ENCODE results near the gene DAB1. TPM values are rescaled to one million over a fixed set of nuclear protein-coding genes. Genes with fewer than 3 reads are reported as not detected.

Gene DAB1
- total and polyA plus RNA-seq, 10 of the 15 experiments (the other 5 are each of a cell fraction or from before 2014, with no cell fraction given) = 0.02 to 0.10 (median 0.03) TPM; not detected in 5

DNA sequence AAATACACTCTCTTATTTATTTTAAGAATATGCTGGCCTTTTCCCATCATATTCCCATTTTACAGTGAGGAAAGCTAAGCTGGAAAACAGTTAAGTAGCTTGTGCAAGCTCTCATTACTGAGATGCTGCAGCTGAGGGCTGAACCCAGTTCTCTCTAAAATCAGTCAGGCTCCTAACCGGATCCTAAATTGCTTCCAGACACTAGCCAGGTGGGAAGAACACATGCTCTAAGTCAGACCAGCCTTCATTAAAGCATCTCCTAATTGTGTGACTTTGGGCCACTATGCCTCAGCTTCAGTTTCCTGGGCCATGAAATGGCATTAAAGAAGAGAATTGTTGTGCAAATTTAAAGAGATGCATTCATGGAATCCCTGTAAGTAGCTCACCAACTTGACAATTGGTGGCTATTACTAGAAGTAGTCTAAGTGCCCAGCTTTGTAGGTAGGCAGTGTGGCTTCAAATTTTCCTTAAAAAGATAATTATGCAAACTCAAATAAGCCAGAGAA is 228.4 kb downstream of the DAB1 start:
- H3K4me2 ChIP-seq (ENCODE audit: control insufficient read depth, insufficient read depth) = no peak overlapping the region
- ChIA-PET SMC1A (ENCODE audit: uncharacterized antibody, unreplicated experiment) (no interaction called here), POLR2A (no interaction called here), CTCF (no interaction called here), RAD21 (ENCODE audit: unreplicated experiment) (no interaction called here)
- H2AFZ ChIP-seq (ENCODE audit: control insufficient read depth, low read depth, low read length) = no peak overlapping the region
- H3K79me2 ChIP-seq (ENCODE audit: control insufficient read depth, insufficient read depth, low read length) = no peaks in the 10 kb centered on the region
- TF ChIP-seq, protein P1, sequence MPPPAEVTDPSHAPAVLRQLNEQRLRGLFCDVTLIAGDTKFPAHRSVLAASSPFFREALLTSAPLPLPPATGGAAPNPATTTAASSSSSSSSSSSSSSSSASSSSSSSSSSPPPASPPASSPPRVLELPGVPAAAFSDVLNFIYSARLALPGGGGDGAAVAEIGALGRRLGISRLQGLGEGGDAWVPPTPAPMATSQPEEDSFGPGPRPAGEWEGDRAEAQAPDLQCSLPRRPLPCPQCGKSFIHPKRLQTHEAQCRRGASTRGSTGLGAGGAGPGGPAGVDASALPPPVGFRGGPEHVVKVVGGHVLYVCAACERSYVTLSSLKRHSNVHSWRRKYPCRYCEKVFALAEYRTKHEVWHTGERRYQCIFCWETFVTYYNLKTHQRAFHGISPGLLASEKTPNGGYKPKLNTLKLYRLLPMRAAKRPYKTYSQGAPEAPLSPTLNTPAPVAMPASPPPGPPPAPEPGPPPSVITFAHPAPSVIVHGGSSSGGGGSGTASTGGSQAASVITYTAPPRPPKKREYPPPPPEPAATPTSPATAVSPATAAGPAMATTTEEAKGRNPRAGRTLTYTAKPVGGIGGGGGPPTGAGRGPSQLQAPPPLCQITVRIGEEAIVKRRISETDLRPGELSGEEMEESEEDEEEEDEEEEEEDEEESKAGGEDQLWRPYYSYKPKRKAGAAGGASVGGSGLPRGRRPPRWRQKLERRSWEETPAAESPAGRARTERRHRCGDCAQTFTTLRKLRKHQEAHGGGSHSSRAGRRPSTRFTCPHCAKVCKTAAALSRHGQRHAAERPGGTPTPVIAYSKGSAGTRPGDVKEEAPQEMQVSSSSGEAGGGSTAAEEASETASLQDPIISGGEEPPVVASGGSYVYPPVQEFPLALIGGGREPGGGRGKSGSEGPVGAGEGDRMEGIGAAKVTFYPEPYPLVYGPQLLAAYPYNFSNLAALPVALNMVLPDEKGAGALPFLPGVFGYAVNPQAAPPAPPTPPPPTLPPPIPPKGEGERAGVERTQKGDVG (CRISPR knock-in tag; IDR thresholded peaks at IDR 0.05) = no peak
- TF ChIP-seq DPF2 (IDR thresholded peaks at IDR 0.05) = no peak
- BruUV-seq (replicated peaks) = no TSS peak
- H3K4me3 ChIP-seq = no peak overlapping the region
- WGBS (ENCODE audit: insufficient coverage, insufficient replicate concordance, low lambda C conversion rate, missing lambda C conversion rate) = 53% methylated on average over 1 of the region's 1 CpG
- H4K20me1 ChIP-seq (ENCODE audit: control insufficient read depth, insufficient read depth) = no peaks in the 10 kb centered on the region
- no peaks in the 10 kb centered on the region for H3K36me3 ChIP-seq (ENCODE audit: control insufficient read depth in 2 of 2, insufficient read depth in 2 of 2, low read length in 1 of 2)
- ATAC-seq (no peak), FAIRE-seq (no peak), DNase-seq (ENCODE audit: low read depth, low spot score) (no peak)
- intact Hi-C loops (cut with micrococcal nuclease; ENCODE audit: unreplicated experiment) = no loop called here
- H3K27ac ChIP-seq (ENCODE audit: control insufficient read depth, insufficient read depth) = no peak overlapping the region
- no peak overlapping the region for H3K9ac ChIP-seq (ENCODE audit: control insufficient read depth, insufficient read depth, low read length)
- H3K4me1 ChIP-seq (ENCODE audit: control insufficient read depth, insufficient read depth, low read length) = no peaks in the 10 kb centered on the region
- no peaks in the 10 kb centered on the region for H3K27me3 ChIP-seq (replicated peaks in 1 of 2; ENCODE audit: control insufficient read depth in 2 of 2, insufficient read depth in 2 of 2, low read length in 1 of 2)
- H3K9me3 ChIP-seq (replicated peaks; ENCODE audit: control insufficient read depth, insufficient read depth, low read length) = no peaks in the 10 kb centered on the region
- in situ Hi-C loops (cut with MboI) = no loop called here

DNA sequence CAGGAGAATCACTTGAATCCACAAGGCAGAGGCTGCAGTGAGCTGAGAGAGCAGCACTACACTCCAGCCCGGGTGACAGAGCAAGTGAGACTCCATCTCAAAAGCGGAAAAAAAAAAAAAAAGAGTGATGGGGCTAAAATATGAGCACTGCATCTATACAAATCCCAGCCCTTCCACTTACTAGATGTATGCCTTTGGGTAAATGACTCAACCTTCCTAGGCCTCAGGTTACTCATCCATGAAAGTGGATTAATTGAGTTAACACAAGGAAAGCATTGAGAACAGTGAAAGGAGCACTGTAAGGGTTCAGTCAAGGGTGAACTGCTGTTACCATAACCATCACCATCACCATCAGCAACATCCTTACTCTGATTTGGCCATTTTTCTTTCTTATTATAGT is 231.6 kb downstream of the DAB1 start:
- DNase-seq (ENCODE audit: low read depth, low spot score) (no peak), ATAC-seq (no peak), FAIRE-seq (no peak)
- no peak overlapping the region for H3K9ac ChIP-seq (ENCODE audit: control insufficient read depth, insufficient read depth, low read length)
- ChIA-PET SMC1A (ENCODE audit: uncharacterized antibody, unreplicated experiment) (no interaction called here), POLR2A (no interaction called here), RAD21 (ENCODE audit: unreplicated experiment) (no interaction called here), CTCF (no interaction called here)
- in situ Hi-C loops (cut with MboI) (no loop called here), intact Hi-C loops (cut with micrococcal nuclease; ENCODE audit: unreplicated experiment) (no loop called here)
- no peak overlapping the region for H3K27ac ChIP-seq (ENCODE audit: control insufficient read depth, insufficient read depth)
- 14% methylated on average over 1 of the region's 2 CpGs for WGBS (ENCODE audit: insufficient coverage, insufficient replicate concordance, low lambda C conversion rate, missing lambda C conversion rate)
- H4K20me1 ChIP-seq (ENCODE audit: control insufficient read depth, insufficient read depth) = no peaks in the 10 kb centered on the region
- no peaks in the 10 kb centered on the region for H3K79me2 ChIP-seq (ENCODE audit: control insufficient read depth, insufficient read depth, low read length)
- H2AFZ ChIP-seq (ENCODE audit: control insufficient read depth, low read depth, low read length) = no peak overlapping the region
- H3K36me3 ChIP-seq (ENCODE audit: control insufficient read depth in 2 of 2, insufficient read depth in 2 of 2, low read length in 1 of 2) = no peaks in the 10 kb centered on the region
- H3K9me3 ChIP-seq (replicated peaks; ENCODE audit: control insufficient read depth, insufficient read depth, low read length) = no peaks in the 10 kb centered on the region
- no peaks in the 10 kb centered on the region for H3K27me3 ChIP-seq (replicated peaks in 1 of 2; ENCODE audit: control insufficient read depth in 2 of 2, insufficient read depth in 2 of 2, low read length in 1 of 2)
- no peaks in the 10 kb centered on the region for H3K4me1 ChIP-seq (ENCODE audit: control insufficient read depth, insufficient read depth, low read length)
- H3K4me3 ChIP-seq = no peak overlapping the region
- BruUV-seq (replicated peaks) = no TSS peak
- H3K4me2 ChIP-seq (ENCODE audit: control insufficient read depth, insufficient read depth) = no peak overlapping the region
- no peak for TF ChIP-seq CEBPB (IDR thresholded peaks at IDR 0.05; ENCODE audit: borderline replicate concordance in 1 of 2, low read depth in 2 of 2, low read length in 2 of 2)
- no peak for TF ChIP-seq BMI1 (IDR thresholded peaks at IDR 0.05; ENCODE audit: borderline replicate concordance)
- TF ChIP-seq, protein P1 (CRISPR knock-in tag; IDR thresholded peaks at IDR 0.05) = no peak
- TF ChIP-seq SIN3A (IDR thresholded peaks at IDR 0.05; ENCODE audit: low read depth, low read length) = no peak
- TF ChIP-seq GABPA (IDR thresholded peaks at IDR 0.05; ENCODE audit: low read depth) = no peak
- TF ChIP-seq, protein P2, sequence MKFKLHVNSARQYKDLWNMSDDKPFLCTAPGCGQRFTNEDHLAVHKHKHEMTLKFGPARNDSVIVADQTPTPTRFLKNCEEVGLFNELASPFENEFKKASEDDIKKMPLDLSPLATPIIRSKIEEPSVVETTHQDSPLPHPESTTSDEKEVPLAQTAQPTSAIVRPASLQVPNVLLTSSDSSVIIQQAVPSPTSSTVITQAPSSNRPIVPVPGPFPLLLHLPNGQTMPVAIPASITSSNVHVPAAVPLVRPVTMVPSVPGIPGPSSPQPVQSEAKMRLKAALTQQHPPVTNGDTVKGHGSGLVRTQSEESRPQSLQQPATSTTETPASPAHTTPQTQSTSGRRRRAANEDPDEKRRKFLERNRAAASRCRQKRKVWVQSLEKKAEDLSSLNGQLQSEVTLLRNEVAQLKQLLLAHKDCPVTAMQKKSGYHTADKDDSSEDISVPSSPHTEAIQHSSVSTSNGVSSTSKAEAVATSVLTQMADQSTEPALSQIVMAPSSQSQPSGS (IDR thresholded peaks at IDR 0.05; ENCODE audit: low read length) = no peak
- TF ChIP-seq KAT2A (conservative IDR thresholded peaks at IDR 0.05; ENCODE audit: control insufficient read depth, low read depth, low read length) = no peak
- TF ChIP-seq SRF (IDR thresholded peaks at IDR 0.05; ENCODE audit: low read depth in 2 of 2, low read length in 2 of 2) = no peak
- TF ChIP-seq ZNF274 (IDR thresholded peaks at IDR 0.05; ENCODE audit: insufficient read depth, insufficient read length) = no peak
